WI38 (cell line): ENCODE data around the gene OR2V1.
"Not testable (repeated sequence)": the region's sequence is repeated elsewhere in the genome, so short reads cannot be mapped to it uniquely, and the experiment has no call there.

Source experiments
- H3K4me3 ChIP-seq: 2 replicates; pipeline ENCODE4 v1.5.1; 2011; ENCODE audit warnings: low read depth, mild to moderate bottlenecking, control low read depth, low read length
- TF ChIP-seq, protein P1 (sequence below): IDR thresholded peaks from 2 replicates; pipeline ENCODE4 v1.5.1; 2012; ENCODE audit warnings: low read depth, mild to moderate bottlenecking, control low read depth, low read length

Gene OR2V1

GRCh38 chr5:181153814-181154213 lies 22.8 kb upstream of the OR2V1 start:
- TF ChIP-seq, protein P1, sequence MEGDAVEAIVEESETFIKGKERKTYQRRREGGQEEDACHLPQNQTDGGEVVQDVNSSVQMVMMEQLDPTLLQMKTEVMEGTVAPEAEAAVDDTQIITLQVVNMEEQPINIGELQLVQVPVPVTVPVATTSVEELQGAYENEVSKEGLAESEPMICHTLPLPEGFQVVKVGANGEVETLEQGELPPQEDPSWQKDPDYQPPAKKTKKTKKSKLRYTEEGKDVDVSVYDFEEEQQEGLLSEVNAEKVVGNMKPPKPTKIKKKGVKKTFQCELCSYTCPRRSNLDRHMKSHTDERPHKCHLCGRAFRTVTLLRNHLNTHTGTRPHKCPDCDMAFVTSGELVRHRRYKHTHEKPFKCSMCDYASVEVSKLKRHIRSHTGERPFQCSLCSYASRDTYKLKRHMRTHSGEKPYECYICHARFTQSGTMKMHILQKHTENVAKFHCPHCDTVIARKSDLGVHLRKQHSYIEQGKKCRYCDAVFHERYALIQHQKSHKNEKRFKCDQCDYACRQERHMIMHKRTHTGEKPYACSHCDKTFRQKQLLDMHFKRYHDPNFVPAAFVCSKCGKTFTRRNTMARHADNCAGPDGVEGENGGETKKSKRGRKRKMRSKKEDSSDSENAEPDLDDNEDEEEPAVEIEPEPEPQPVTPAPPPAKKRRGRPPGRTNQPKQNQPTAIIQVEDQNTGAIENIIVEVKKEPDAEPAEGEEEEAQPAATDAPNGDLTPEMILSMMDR, result no peak
- H3K4me3 ChIP-seq, result no peak overlapping the region

DNA sequence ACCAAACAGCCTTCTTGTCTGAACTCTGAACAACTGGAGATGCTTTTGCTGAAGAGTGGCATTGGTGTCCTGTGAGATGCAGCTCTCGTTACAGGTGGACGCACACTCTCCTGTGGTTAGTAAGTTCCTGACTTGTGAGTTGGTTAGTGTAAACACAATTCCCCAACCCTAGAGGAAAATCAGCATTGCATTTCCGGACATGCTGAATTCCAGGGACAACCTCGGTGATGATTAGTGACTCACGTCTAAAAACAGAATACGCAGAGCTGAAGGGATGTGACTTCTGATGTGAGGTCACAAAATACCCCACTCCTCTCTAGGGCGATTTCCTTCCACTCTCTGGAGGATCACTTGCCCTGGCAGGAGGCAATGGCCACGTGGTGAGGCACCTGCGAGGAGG lies 21.4 kb upstream of the OR2V1 start:
- TF ChIP-seq, protein P1, result no peak
- no peak overlapping the region for H3K4me3 ChIP-seq

- no peak overlapping the region for H3K4me3 ChIP-seq
- TF ChIP-seq, protein P1, result no peak
Observed at GRCh38 chr5:181151146-181151545, 20.2 kb upstream of the OR2V1 start.

DNA sequence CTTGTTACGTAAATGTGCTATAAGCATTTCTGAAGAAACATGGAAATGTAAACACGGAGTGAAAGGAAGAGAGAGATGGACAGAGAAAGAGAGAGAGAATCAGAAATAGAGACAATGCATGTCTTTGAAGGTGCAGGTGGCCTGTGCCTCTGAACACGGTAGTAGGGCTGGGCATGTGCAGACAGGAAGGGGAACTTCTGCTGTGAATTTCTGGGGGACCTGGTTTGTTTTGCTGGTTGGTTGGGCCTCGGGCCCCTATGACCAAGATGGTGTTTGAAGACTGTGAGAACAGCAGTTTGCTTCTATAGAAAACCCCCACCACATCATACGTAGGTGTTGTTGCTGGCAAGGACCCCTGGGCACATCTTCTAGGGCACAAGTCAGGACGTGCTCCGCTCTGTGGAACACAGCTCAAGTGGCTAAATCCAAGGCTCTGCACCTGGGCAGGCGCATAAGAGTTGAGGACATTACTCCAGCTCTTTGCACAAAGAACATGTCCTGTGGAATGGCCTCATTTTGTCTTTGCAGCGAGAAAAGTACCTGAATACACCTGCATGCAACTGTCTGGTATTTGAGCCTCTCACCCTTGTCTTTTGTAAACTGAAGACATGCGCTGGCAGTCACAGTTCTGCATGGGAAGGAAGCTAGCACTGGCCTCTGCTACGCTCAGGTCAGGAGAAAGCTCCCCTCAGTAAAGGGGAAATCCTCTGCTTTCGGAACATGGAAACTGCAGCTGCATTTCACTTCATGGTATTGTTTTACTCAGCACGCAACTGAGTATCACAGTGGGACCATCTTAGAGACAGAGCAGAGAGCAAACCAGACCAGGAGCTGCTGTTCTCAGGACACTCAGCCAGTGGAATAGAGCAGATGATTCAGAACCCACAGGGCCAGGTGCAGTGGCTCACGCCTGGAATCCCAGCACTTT lies 19.1 kb upstream of the OR2V1 start:
- H3K4me3 ChIP-seq, result no peak overlapping the region

GRCh38 chr5:181149355-181149754 lies 18.4 kb upstream of the OR2V1 start:
- TF ChIP-seq, protein P1, result no peak

More for the DNA sequence above, 19.1 kb upstream of the OR2V1 start:
- TF ChIP-seq, protein P1, result no peak

GRCh38 chr5:181146927-181147636 lies 16.1 kb upstream of the OR2V1 start, which contains the start of gene OR2V2:
Gene OR2V2, plus strand, starts transcription at chr5:181147586. Its CDS starts 7,357 bp downstream, at chr5:181154943.
- not testable (repeated sequence) for H3K4me3 ChIP-seq

More at GRCh38 chr5:181149355-181149754, 18.4 kb upstream of the OR2V1 start:
- H3K4me3 ChIP-seq, result no peak overlapping the region

DNA sequence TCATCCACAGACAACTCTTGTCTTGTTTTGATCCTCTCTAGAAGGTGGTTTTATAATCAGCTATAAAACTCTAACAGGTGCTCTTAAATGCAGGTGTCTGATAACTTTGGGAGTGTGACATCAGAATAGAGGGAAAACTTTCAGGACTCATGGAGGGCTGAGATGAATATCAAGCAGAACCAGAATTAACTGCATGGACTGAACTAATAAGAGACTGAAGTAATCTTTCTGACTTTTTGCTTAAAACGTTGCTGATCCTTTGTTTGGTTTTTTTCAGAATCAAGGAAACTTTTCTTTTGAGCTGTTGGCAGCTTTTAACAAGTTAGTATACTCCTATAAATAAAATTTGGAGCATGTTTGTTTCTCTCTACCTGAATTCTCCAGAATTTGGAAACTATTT lies 14.2 kb upstream of the OR2V1 start:
- H3K4me3 ChIP-seq, result no peak overlapping the region
- TF ChIP-seq, protein P1, result no peak
